DMS 273 treated with DMSO at 0.1 percent for 48 hours (cell line): ENCODE measurements around the gene KANSL1.

Experiments
- DNase-seq: peaks from one replicate; lab custom pipeline; 2025; lab: John Stamatoyannopoulos, UW

Gene KANSL1

DNA sequence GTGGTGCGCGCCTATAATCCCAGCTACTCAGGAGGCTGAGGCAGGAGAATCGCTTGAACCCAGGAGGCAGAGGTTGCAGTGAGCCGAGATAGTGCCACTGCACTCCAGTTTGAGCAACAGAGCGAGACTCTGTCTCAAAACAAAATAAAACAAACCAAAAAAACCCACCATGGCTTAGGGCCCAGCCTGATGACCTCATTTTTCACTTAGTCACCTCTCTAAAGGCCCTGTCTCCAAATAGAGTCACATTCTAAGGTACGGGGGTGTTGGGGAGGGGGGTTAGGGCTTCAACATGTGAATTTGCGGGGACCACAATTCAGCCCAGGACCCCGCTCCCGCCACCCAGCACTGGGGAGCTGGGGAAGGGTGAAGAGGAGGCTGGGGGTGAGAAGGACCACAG is 195.6 kb downstream of the KANSL1 start:
- DNase-seq, result no peak

GRCh38 chr17:45997166-45997565 is 196.1 kb downstream of the KANSL1 start:
- no peak for DNase-seq

GRCh38 chr17:45996282-45996937 is 196.8 kb downstream of the KANSL1 start:
- no peak for DNase-seq

DNA sequence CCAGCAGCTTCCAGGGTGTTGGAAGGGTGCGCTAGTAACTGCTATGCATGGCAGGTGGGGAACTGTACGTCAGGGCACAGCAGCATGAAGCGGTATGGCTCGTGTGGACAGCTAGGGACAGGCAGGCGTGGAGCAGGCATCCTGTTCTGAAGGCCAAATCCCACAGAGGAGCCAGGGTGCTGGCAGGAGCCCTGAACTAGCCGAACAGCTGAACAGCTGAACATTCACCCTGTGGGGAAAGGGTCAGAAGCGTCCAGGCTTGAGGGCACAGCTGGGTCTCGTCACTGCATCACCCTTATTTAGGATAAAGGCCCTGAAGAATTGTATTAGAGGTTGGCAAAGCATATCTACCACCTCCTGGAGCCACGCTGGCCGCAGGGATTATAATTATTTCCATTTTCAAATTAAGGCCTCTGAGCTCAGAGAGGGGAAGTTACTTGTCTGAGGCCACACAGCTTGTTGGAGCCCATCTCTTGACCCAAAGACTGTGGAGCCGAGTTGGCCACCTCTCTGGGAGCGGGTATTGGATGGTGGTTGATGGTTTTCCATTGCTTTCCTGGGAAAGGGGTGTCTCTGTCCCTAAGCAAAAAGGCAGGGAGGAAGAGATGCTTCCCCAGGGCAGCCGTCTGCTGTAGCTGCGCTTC is 197.5 kb downstream of the KANSL1 start:
- no peak for DNase-seq

DNA sequence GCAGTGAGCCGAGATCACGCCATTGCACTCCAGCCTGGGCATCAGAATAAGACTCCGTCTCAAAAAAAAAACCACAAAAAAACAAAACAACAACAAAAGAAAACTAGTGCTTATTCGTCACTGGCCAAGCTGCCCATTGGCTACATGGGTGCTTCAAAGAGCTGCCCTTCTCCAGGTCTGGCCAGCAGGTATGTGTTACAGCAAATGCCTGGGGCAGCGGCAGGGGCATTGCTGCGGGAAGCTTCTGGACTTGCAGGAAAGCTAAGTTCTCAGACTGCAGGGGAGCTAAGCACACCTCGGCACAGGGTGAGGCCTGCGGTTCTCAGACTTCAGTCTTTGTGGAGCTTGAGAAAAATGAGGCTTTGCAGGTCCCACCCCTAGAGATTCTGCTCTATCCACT is 198.2 kb downstream of the KANSL1 start:
- DNase-seq, result no peak

- no peak for DNase-seq
Measured at GRCh38 chr17:45993962-45994627, 199.1 kb downstream of the KANSL1 start.

- no peak for DNase-seq
Measured at GRCh38 chr17:45992904-45993303, 200.3 kb downstream of the KANSL1 start.

- no peak for DNase-seq
Measured at GRCh38 chr17:45992175-45992574, 201.1 kb downstream of the KANSL1 start.

DNA sequence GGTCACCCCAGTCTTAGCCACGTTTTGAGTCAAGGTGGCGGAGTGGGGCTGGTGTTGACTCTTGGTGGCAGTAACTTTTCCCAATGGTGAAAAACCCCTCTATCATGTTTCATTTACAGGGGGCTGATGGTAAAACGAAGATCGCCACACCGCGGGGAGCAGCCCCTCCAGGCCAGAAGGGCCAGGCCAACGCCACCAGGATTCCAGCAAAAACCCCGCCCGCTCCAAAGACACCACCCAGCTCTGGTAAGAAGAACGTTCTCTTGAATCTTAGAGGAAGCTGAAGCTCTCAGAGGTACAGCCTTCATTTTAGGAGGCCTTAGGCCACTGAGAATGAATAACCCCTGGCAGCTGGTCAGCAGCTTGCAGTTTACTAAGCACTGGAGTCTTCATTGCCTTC is 201.9 kb downstream of the KANSL1 start:
- no peak for DNase-seq

- DNase-seq, result no peak
Measured at GRCh38 chr17:45990886-45991285, 202.3 kb downstream of the KANSL1 start.

DNA sequence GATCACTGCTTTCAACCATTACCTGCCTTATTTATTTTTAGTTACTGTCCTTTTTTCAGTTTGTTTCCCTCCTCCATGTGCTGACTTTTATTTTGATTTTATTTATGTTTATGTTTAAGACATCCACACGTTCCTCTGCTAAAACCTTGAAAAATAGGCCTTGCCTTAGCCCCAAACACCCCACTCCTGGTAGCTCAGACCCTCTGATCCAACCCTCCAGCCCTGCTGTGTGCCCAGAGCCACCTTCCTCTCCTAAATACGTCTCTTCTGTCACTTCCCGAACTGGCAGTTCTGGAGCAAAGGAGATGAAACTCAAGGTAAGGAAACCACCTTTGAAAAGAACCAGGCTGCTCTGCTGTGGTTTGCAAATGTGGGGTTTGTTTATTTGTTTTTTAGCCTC is 203.5 kb downstream of the KANSL1 start:
- no peak for DNase-seq

DNA sequence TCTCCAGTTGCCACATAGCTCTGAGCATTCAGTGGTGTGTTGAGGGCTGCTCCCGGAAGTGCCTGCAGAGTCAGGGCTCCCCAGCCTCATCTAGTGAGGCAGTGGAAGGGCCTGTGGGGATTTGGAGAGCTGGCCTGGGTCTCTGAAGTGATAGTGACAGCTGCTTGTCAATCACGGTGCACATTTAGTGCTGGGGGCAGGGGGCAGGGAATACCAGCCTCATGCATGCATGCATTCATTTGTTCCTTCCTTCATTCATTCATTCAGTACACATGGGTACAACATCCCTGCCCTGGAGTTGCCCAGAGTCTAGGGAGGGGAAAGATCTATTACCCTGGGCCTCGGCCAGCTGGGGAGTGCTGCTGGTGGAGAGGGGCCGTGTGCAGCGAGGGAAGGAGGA is 205.5 kb downstream of the KANSL1 start:
- DNase-seq, result no peak

DNA sequence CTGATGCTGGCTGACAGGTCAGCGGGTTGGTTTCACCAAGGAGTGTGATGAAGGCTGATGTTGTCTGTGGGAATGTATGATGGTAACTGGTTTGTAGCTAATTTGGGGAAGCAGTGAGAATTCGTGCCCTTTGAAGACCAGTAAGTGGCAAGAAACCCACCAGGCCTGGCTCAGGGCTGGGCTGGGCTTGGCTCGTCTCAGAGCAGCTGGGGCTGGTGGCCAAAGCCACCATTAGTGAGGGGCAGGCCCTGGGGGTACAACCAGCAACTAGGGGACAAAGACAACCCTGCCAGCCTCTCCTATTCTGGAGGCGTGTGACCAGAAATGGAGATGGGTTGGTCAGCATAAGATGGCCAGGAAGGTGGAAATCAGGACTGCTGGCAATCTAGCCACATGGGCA is 207.2 kb downstream of the KANSL1 start:
- DNase-seq, result no peak

GRCh38 chr17:45985447-45985846 is 207.8 kb downstream of the KANSL1 start:
- no peak for DNase-seq

DNA sequence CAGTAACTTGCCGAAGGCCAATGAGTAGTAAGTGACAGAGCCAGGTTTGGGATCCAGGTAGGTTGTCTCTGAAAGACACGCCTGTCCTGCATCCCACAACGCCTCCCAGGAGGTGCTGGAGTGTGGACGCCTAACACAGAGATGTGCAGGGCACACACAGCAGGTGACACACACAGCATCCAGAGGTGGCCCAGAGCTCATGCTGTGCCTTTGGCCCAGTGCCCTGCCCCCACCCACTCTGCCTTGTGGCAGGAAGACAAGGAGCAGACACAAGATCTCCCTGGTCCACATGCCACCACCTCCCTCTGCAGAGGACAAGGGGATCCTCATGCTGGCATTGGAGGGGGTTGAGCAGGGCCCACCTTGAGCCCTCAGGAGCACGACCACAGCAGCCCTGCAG is 208.9 kb downstream of the KANSL1 start:
- DNase-seq, result no peak

DNA sequence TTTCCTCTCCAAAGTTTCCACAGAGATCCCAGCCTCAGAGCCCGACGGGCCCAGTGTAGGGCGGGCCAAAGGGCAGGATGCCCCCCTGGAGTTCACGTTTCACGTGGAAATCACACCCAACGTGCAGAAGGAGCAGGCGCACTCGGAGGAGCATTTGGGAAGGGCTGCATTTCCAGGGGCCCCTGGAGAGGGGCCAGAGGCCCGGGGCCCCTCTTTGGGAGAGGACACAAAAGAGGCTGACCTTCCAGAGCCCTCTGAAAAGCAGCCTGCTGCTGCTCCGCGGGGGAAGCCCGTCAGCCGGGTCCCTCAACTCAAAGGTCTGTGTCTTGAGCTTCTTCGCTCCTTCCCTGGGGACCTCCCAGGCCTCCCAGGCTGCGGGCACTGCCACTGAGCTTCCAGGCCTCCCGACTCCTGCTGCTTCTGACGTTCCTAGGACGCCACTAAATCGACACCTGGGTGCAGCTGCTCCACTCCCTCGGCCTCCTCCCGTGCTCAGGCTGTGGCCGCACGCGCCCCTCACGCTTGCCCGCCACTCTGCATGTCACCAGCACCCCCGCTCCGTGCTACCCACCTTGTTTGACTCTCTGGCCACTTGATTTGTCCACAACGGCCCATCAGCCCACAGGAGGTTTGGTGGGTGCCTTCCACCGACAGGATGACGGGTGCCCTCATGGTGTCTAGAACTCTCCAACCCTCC is 209.5 kb downstream of the KANSL1 start:
- no peak for DNase-seq

DNA sequence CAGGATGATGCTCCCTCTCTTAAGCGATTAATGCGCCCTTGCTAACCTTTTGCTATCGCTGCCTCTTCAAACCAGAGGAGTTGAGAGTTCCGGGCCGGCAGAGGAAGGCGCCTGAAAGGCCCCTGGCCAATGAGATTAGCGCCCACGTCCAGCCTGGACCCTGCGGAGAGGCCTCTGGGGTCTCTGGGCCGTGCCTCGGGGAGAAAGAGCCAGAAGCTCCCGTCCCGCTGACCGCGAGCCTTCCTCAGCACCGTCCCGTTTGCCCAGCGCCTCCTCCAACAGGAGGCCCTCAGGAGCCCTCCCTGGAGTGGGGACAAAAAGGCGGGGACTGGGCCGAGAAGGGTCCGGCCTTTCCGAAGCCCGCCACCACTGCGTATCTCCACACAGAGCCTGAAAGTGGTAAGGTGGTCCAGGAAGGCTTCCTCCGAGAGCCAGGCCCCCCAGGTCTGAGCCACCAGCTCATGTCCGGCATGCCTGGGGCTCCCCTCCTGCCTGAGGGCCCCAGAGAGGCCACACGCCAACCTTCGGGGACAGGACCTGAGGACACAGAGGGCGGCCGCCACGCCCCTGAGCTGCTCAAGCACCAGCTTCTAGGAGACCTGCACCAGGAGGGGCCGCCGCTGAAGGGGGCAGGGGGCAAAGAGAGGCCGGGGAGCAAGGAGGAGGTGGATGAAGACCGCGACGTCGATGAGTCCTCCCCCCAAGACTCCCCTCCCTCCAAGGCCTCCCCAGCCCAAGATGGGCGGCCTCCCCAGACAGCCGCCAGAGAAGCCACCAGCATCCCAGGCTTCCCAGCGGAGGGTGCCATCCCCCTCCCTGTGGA is 210.2 kb downstream of the KANSL1 start:
- DNase-seq, result no peak

DNA sequence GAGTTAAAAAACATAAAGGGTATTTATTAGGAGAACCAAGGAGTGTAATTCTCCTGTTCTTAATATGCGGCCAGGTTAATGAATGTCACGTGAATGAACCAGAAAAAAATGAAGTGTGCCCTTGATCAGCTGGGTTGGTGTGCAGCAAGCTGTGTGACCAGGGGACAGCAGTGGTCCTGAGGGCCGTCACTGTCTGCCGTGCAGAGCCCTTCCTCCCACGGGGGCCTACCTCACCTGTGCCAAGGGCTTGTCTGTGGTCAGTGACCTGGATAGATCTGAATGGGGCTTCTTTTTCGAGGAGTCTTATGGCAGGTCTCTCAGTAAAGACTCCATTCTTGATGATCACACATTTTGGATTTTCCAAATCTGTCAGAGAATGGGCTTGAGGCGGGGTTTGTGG is 211.9 kb downstream of the KANSL1 start:
- DNase-seq, result no peak

GRCh38 chr17:45980855-45981254 is 212.4 kb downstream of the KANSL1 start:
- DNase-seq, result no peak
